Stimulated activated CD4-positive, alpha-beta T cell treated with anti-CD3 and anti-CD28 coated beads, Interleukin-12 subunit alpha, Interleukin-12 subunit beta, amount 100 ng/mL, for 4 hours (primary cell): ENCODE measurements around the gene TMEM63A.
"Not testable (repeated sequence)": the region's sequence is repeated elsewhere in the genome, so short reads cannot be mapped to it uniquely, and the experiment has no call there.

Experiments used
- DNase-seq: peaks from one replicate; pipeline ENCODE4 v3.0.0-alpha.2; 2020

TMEM63A gene

GRCh38 chr1:225815526-225816178, 66.5 kb downstream of the TMEM63A start:
- no peak for DNase-seq

GRCh38 chr1:225815090-225815489, 67.1 kb downstream of the TMEM63A start:
- DNase-seq = not testable (repeated sequence)

- DNase-seq = no peak
Measured at GRCh38 chr1:225814381-225814780, 67.8 kb downstream of the TMEM63A start.

GRCh38 chr1:225813214-225813964, 68.8 kb downstream of the TMEM63A start:
- DNase-seq = no peak

- DNase-seq = no peak
Measured at GRCh38 chr1:225812488-225813213, 69.5 kb downstream of the TMEM63A start.

- DNase-seq = no peak
Measured at GRCh38 chr1:225811622-225812487, 70.3 kb downstream of the TMEM63A start.

- DNase-seq = not testable (repeated sequence)
Measured at GRCh38 chr1:225810579-225811538, 71.3 kb downstream of the TMEM63A start.

- peak; percentile 66 for DNase-seq
Measured at GRCh38 chr1:225809842-225810578, 72.2 kb downstream of the TMEM63A start, which contains the start of gene EPHX1. TSS of gene EPHX1 (plus strand) at chr1:225810124. CDS start at chr1:225828730, 18,606 bp downstream.

GRCh38 chr1:225808136-225808535, 74.0 kb downstream of the TMEM63A start:
- DNase-seq = no peak

- DNase-seq = not testable (repeated sequence)
Measured at GRCh38 chr1:225806736-225807135, 75.4 kb downstream of the TMEM63A start.

GRCh38 chr1:225806249-225806648, 75.9 kb downstream of the TMEM63A start:
- no peak for DNase-seq

GRCh38 chr1:225801146-225801545, 81.0 kb downstream of the TMEM63A start:
- not testable (repeated sequence) for DNase-seq

- DNase-seq = not testable (repeated sequence)
Measured at GRCh38 chr1:225796097-225796496, 86.1 kb downstream of the TMEM63A start.
